ENCODE results near the gene ABCG1.

The ABCG1 gene

GRCh38 chr21:42172596-42173483 is 46.1 kb upstream of the ABCG1 start:
- H3K27me3 ChIP-seq (ENCODE audit: control insufficient read depth in 3 of 3, insufficient read depth in 3 of 3, low read depth in 1 of 3, low read length in 3 of 3) = no peaks in the 10 kb centered on the region
- H3K14ac ChIP-seq (ENCODE audit: low read length) = no peak overlapping the region
- H3K9ac ChIP-seq (ENCODE audit: low read depth, low read length, poor library complexity) = peak overlapping the region; percentile 32
- H3K27ac ChIP-seq (replicated peaks; ENCODE audit: low read length) = no peak overlapping the region
- no peak overlapping the region for H2AFZ ChIP-seq (ENCODE audit: low read length)
- peak overlapping the region; percentile 89 for H3K18ac ChIP-seq (ENCODE audit: low read length)
- no peak for DNase-seq (ENCODE audit: low spot score)
- H3K4me1 ChIP-seq (ENCODE audit: control insufficient read depth in 2 of 2, insufficient read depth in 1 of 2, low read depth in 1 of 2, low read length in 2 of 2) = no peaks in the 10 kb centered on the region
- H3K36me3 ChIP-seq (replicated peaks in 1 of 2; ENCODE audit: control insufficient read depth in 2 of 2, insufficient read depth in 2 of 2, low read length in 2 of 2) = no peaks in the 10 kb centered on the region
- no peaks in the 10 kb centered on the region for H3K9me3 ChIP-seq (replicated peaks in 1 of 2; ENCODE audit: control insufficient read depth in 2 of 2, insufficient read depth in 1 of 2, low read depth in 1 of 2, low read length in 2 of 2)
- no peak overlapping the region for H3K23ac ChIP-seq (ENCODE audit: low read depth, low read length, poor library complexity)
- no peak overlapping the region for H2BK15ac ChIP-seq (ENCODE audit: low read length)
- peak overlapping the region; percentile 56 for H2BK5ac ChIP-seq (ENCODE audit: low read length)
- no CpG with 5 or more reads among the region's 40 CpGs for WGBS, 2 donors (ENCODE audit: extremely low coverage in 2 of 2, insufficient read length in 2 of 2, insufficient replicate concordance in 1 of 2)
- H2AK5ac ChIP-seq (ENCODE audit: low read depth, low read length) = peak overlapping the region; percentile 81
- peak overlapping the region; percentile 34 for H2BK120ac ChIP-seq (ENCODE audit: low read depth, low read length)
- no peak overlapping the region for H3K4me2 ChIP-seq (ENCODE audit: insufficient read depth, low read length, poor library complexity, severe bottlenecking)
- H2BK12ac ChIP-seq (ENCODE audit: low read length) = no peak overlapping the region
- H4K91ac ChIP-seq (ENCODE audit: low read depth, low read length, poor library complexity) = no peak overlapping the region
- no peak overlapping the region for H3K4me3 ChIP-seq (ENCODE audit: low read length in 2 of 2)
- H4K8ac ChIP-seq (ENCODE audit: low read depth, low read length) = no peak overlapping the region
- no peak overlapping the region for H3K4ac ChIP-seq (ENCODE audit: low read length)
- H3K79me1 ChIP-seq (ENCODE audit: low read depth, low read length) = no peaks in the 10 kb centered on the region

- Histone ChIP-seq H3K4me2 (ENCODE audit: insufficient read depth, low read length, poor library complexity, severe bottlenecking) (no peak overlapping the region), H4K8ac (ENCODE audit: low read depth, low read length) (no peak overlapping the region), H2AFZ (ENCODE audit: low read length) (peak overlapping the region; percentile 51), H4K91ac (ENCODE audit: low read depth, low read length, poor library complexity) (no peak overlapping the region), H2AK5ac (ENCODE audit: low read depth, low read length) (no peak overlapping the region), H2BK15ac (ENCODE audit: low read length) (no peak overlapping the region), H3K9ac (ENCODE audit: low read depth, low read length, poor library complexity) (no peak overlapping the region), H3K36me3 (replicated peaks in 1 of 2; ENCODE audit: control insufficient read depth in 2 of 2, insufficient read depth in 2 of 2, low read length in 2 of 2) (no peaks in the 10 kb centered on the region), H3K9me3 (replicated peaks in 1 of 2; ENCODE audit: control insufficient read depth in 2 of 2, insufficient read depth in 1 of 2, low read depth in 1 of 2, low read length in 2 of 2) (no peaks in the 10 kb centered on the region), H3K4me3 (ENCODE audit: low read length in 2 of 2) (no peak overlapping the region), H3K18ac (ENCODE audit: low read length) (no peak overlapping the region), H3K27me3 (ENCODE audit: control insufficient read depth in 3 of 3, insufficient read depth in 3 of 3, low read depth in 1 of 3, low read length in 3 of 3) (no peaks in the 10 kb centered on the region), H2BK120ac (ENCODE audit: low read depth, low read length) (no peak overlapping the region), H3K79me1 (ENCODE audit: low read depth, low read length) (no peaks in the 10 kb centered on the region), H3K23ac (ENCODE audit: low read depth, low read length, poor library complexity) (no peak overlapping the region), H3K27ac (replicated peaks; ENCODE audit: low read length) (no peak overlapping the region), H3K4ac (ENCODE audit: low read length) (no peak overlapping the region), H3K4me1 (ENCODE audit: control insufficient read depth in 2 of 2, insufficient read depth in 1 of 2, low read depth in 1 of 2, low read length in 2 of 2) (no peaks in the 10 kb centered on the region), H2BK5ac (ENCODE audit: low read length) (no peak overlapping the region), H3K14ac (ENCODE audit: low read length) (no peak overlapping the region), H2BK12ac (ENCODE audit: low read length) (no peak overlapping the region)
- WGBS, 2 donors (ENCODE audit: extremely low coverage in 2 of 2, insufficient read length in 2 of 2, insufficient replicate concordance in 1 of 2) = no CpG with 5 or more reads among the region's 4 CpGs
- DNase-seq (ENCODE audit: low spot score) = no peak
Measured at GRCh38 chr21:42174173-42174572, 44.8 kb upstream of the ABCG1 start.

- Histone ChIP-seq H2BK15ac (ENCODE audit: low read length) (no peak overlapping the region), H3K14ac (ENCODE audit: low read length) (no peak overlapping the region), H3K23ac (ENCODE audit: low read depth, low read length, poor library complexity) (no peak overlapping the region), H2BK5ac (ENCODE audit: low read length) (no peak overlapping the region), H2AK5ac (ENCODE audit: low read depth, low read length) (no peak overlapping the region), H2BK12ac (ENCODE audit: low read length) (no peak overlapping the region), H3K4me1 (ENCODE audit: control insufficient read depth in 2 of 2, insufficient read depth in 1 of 2, low read depth in 1 of 2, low read length in 2 of 2) (no peaks in the 10 kb centered on the region), H3K4me3 (ENCODE audit: low read length in 2 of 2) (no peak overlapping the region), H3K36me3 (replicated peaks in 1 of 2; ENCODE audit: control insufficient read depth in 2 of 2, insufficient read depth in 2 of 2, low read length in 2 of 2) (no peaks in the 10 kb centered on the region), H2BK120ac (ENCODE audit: low read depth, low read length) (no peak overlapping the region), H3K9me3 (replicated peaks in 1 of 2; ENCODE audit: control insufficient read depth in 2 of 2, insufficient read depth in 1 of 2, low read depth in 1 of 2, low read length in 2 of 2) (no peaks in the 10 kb centered on the region), H3K4me2 (ENCODE audit: insufficient read depth, low read length, poor library complexity, severe bottlenecking) (no peak overlapping the region), H4K8ac (ENCODE audit: low read depth, low read length) (no peak overlapping the region), H3K79me1 (ENCODE audit: low read depth, low read length) (no peaks in the 10 kb centered on the region), H4K91ac (ENCODE audit: low read depth, low read length, poor library complexity) (no peak overlapping the region), H3K27ac (replicated peaks; ENCODE audit: low read length) (no peak overlapping the region), H2AFZ (ENCODE audit: low read length) (no peak overlapping the region), H3K18ac (ENCODE audit: low read length) (no peak overlapping the region), H3K4ac (ENCODE audit: low read length) (no peak overlapping the region), H3K27me3 (ENCODE audit: control insufficient read depth in 3 of 3, insufficient read depth in 3 of 3, low read depth in 1 of 3, low read length in 3 of 3) (no peaks in the 10 kb centered on the region), H3K9ac (ENCODE audit: low read depth, low read length, poor library complexity) (no peak overlapping the region)
- no peak for DNase-seq (ENCODE audit: low spot score)
- no CpG with 5 or more reads among the region's 6 CpGs for WGBS, 2 donors (ENCODE audit: extremely low coverage in 2 of 2, insufficient read length in 2 of 2, insufficient replicate concordance in 1 of 2)
Measured at GRCh38 chr21:42175110-42175710, 43.7 kb upstream of the ABCG1 start.

DNA sequence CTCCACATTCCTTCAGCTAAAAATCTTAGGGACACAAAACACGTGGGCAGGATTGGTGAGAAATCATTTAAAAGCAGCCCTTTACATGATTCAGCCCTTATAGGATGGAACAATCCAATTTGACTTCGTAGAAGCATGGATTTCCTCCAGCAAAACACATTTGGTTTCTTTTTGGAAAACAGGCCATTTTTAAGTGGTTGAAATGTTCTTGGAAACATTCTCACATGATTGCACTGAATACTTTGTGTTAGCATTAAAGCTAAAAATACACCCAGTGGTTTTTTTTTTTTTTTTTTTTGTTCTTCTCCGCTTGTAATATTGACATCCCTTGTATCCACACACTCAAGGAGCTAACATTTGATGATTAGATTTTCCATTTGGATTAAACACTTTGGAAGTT is 42.1 kb upstream of the ABCG1 start:
- no peak overlapping the region for H2AK5ac ChIP-seq (ENCODE audit: low read depth, low read length)
- no peak overlapping the region for H2BK15ac ChIP-seq (ENCODE audit: low read length)
- H3K27ac ChIP-seq (replicated peaks; ENCODE audit: low read length) = no peak overlapping the region
- no CpG with 5 or more reads among the region's 3 CpGs for WGBS, 2 donors (ENCODE audit: extremely low coverage in 2 of 2, insufficient read length in 2 of 2, insufficient replicate concordance in 1 of 2)
- no peaks in the 10 kb centered on the region for H3K27me3 ChIP-seq (ENCODE audit: control insufficient read depth in 3 of 3, insufficient read depth in 3 of 3, low read depth in 1 of 3, low read length in 3 of 3)
- no peak overlapping the region for H3K4ac ChIP-seq (ENCODE audit: low read length)
- H3K23ac ChIP-seq (ENCODE audit: low read depth, low read length, poor library complexity) = no peak overlapping the region
- no peak overlapping the region for H2AFZ ChIP-seq (ENCODE audit: low read length)
- H2BK5ac ChIP-seq (ENCODE audit: low read length) = no peak overlapping the region
- H2BK120ac ChIP-seq (ENCODE audit: low read depth, low read length) = no peak overlapping the region
- H2BK12ac ChIP-seq (ENCODE audit: low read length) = no peak overlapping the region
- H3K36me3 ChIP-seq (replicated peaks in 1 of 2; ENCODE audit: control insufficient read depth in 2 of 2, insufficient read depth in 2 of 2, low read length in 2 of 2) = no peaks in the 10 kb centered on the region
- H3K79me1 ChIP-seq (ENCODE audit: low read depth, low read length) = peaks cover 2% of the 10 kb centered on the region
- H3K4me3 ChIP-seq (ENCODE audit: low read length in 2 of 2) = no peak overlapping the region
- H3K9ac ChIP-seq (ENCODE audit: low read depth, low read length, poor library complexity) = no peak overlapping the region
- no peak overlapping the region for H3K4me2 ChIP-seq (ENCODE audit: insufficient read depth, low read length, poor library complexity, severe bottlenecking)
- H4K91ac ChIP-seq (ENCODE audit: low read depth, low read length, poor library complexity) = no peak overlapping the region
- H3K14ac ChIP-seq (ENCODE audit: low read length) = no peak overlapping the region
- no peak overlapping the region for H4K8ac ChIP-seq (ENCODE audit: low read depth, low read length)
- peaks cover 0 to 2% of the 10 kb centered on the region in 2 donors for H3K4me1 ChIP-seq (ENCODE audit: control insufficient read depth in 2 of 2, insufficient read depth in 1 of 2, low read depth in 1 of 2, low read length in 2 of 2)
- DNase-seq (ENCODE audit: low spot score) = no peak
- H3K9me3 ChIP-seq (replicated peaks in 1 of 2; ENCODE audit: control insufficient read depth in 2 of 2, insufficient read depth in 1 of 2, low read depth in 1 of 2, low read length in 2 of 2) = no peaks in the 10 kb centered on the region
- H3K18ac ChIP-seq (ENCODE audit: low read length) = no peak overlapping the region

Data from neuronal stem cell (in vitro differentiated cells).